ENCODE results near the gene MRPS9.

DNA sequence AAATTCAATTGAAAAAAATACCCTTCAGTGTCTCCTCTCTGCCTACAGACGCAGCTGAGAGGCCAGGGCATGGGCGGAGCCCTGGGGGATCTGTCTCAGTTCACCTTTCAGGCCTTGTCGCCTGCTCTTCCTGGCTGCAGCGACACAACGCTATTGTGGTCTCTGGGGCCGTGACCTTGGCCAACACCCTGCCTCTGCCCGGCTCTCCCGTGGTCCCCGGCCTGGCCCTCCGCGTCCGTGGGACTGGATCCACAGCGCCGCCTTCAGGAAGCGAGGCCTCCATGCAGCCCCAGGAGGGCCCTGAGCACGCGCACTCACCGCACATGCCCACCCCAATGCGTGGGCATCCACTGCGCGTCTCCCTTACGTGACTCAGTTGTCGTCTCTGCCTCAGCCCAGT is 81.1 kb downstream of the MRPS9 start:
- TF ChIP-seq, protein P1, sequence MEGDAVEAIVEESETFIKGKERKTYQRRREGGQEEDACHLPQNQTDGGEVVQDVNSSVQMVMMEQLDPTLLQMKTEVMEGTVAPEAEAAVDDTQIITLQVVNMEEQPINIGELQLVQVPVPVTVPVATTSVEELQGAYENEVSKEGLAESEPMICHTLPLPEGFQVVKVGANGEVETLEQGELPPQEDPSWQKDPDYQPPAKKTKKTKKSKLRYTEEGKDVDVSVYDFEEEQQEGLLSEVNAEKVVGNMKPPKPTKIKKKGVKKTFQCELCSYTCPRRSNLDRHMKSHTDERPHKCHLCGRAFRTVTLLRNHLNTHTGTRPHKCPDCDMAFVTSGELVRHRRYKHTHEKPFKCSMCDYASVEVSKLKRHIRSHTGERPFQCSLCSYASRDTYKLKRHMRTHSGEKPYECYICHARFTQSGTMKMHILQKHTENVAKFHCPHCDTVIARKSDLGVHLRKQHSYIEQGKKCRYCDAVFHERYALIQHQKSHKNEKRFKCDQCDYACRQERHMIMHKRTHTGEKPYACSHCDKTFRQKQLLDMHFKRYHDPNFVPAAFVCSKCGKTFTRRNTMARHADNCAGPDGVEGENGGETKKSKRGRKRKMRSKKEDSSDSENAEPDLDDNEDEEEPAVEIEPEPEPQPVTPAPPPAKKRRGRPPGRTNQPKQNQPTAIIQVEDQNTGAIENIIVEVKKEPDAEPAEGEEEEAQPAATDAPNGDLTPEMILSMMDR (conservative IDR thresholded peaks at IDR 0.05; ENCODE audit: low read depth, low read length) = 0 out of 2 replicates have a peak, but pooled peaks have one; percentile 15
- TF ChIP-seq EZH2 (IDR thresholded peaks at IDR 0.05; ENCODE audit: borderline replicate concordance, low read depth, low read length, poor library complexity, severe bottlenecking) = no peak

All from A673 (cell line).